ENCODE data around the gene PTF1A. TPM values are rescaled to one million over a fixed set of nuclear protein-coding genes. Genes with fewer than 3 reads are reported as not detected.

The PTF1A gene
- total RNA-seq (2022; extraction: Qiagen RNA extraction; ENCODE audit: low read depth), result not detected in 5 replicates

GRCh38 chr10:23191764-23192711 lies at the start of gene PTF1A:
Gene PTF1A (plus strand): TSS chr10:23192312. CDS start chr10:23192531, 219 bp downstream.

Other genes starting within 250 kb of the PTF1A start
- gene MSRB2, start 96.7 kb upstream of the PTF1A start, total RNA-seq (2022; extraction: Qiagen RNA extraction; ENCODE audit: low read depth), result 9.0 to 18.3 TPM (median 16.7 TPM) in 5 replicates
- 0.05 to 0.22 TPM (median 0.10 TPM) in 3 of 5 replicates, not detected in the others for gene C10orf67, start 152.5 kb downstream of the PTF1A start, total RNA-seq (2022; extraction: Qiagen RNA extraction; ENCODE audit: low read depth)
- gene OTUD1, start 246.8 kb downstream of the PTF1A start, total RNA-seq (2022; extraction: Qiagen RNA extraction; ENCODE audit: low read depth), result 2.4 to 4.4 TPM (median 4.1 TPM) in 5 replicates